Renal cortex interstitium (tissue), 11 donors: Measurements from ENCODE around the gene ZNF654. TPM values are rescaled to one million over a fixed set of nuclear protein-coding genes. Genes with fewer than 3 reads are reported as not detected.
"Not testable (repeated sequence)": the region's sequence is repeated elsewhere in the genome, so short reads cannot be mapped to it uniquely, and the experiment has no call there.

Experiments
- DNase-seq, 11 donors: peaks; one replicate each; pipeline ENCODE4 v3.0.0-alpha.2; 2013; ENCODE audit warnings: low read depth in 9 of 11, low spot score in 4 of 11; ENCODE audit errors: extremely low read depth in 1 of 11
- polyA plus RNA-seq, 3 donors: library from polyadenylated mRNA; unstranded; fragments of 120-200 nt; gene quantifications; one replicate each; pipeline ENCODE4 v1.2.1, GENCODE V29; 2013; ENCODE audit not compliant: insufficient read length in 3 of 3

The ZNF654 gene
- polyA plus RNA-seq, 3 donors = 19.4 to 25.1 (median 22.2) TPM

DNA sequence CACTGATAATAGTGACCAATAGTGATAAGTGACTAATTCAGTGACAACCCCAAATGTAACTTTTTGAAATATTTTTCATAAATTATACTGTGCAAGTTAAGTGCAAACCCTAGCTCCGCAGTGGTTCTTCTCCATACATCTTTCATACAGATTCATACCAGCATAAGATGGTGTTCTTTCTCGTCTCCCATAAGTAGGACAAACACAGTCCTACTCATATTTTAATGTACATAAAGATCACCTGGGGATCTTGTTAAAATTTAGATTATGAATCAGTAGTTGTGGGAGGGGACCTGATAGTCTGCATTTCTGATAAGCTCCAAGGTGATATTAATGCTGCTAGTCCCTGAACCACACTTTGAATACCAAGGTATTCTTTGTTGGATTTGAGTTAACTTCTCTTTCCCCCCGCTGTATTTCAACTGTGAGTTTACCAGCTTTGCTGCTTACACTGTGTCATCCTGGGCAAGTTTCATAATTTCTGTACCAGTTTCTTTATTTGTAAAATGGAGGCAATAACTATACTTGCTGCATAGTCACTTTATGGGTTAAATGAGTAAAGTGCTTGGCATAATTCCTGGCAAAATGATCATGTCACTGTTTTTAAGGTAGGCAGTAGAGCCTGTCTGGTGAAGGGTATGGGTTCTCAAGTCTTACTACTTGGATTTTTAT is 56.0 kb downstream of the ZNF654 start:
- DNase-seq = no peak

DNA sequence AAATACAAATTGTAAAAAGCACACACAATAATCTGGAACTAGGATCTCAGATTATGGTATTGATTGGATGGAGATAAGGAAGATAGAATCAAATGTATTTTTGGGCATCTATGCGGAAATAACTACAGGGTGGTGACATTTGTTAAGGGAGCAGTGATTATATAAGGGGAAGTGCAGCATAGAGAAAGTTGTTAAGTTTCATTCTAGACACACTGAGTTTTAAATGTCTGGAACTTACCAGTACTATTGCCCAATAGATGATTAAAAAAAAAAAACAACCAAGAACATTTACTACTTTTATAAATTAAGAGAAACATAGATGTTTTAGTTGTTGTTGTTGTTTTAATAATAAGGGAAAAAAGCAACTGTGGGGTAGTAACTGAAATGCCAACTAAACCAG is 58.6 kb downstream of the ZNF654 start:
- DNase-seq = no peak

DNA sequence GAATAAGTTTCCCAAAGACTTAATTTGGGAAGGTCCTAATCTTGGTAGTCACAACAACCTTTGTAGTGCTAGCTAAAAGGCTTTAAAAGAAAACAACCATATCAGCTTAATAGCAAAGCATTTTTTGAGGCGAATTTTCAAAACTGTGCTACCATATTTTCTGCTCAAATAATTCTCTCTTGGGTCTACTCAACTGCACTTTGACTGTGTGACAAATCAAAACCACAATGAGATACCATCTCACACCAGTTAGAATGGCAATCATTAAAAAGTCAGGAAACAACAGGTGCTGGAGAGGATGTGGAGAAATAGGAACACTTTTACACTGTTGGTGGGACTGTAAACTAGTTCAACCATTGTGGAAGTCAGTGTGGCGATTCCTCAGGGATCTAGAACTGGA is 59.5 kb downstream of the ZNF654 start:
- not testable (repeated sequence) for DNase-seq

DNA sequence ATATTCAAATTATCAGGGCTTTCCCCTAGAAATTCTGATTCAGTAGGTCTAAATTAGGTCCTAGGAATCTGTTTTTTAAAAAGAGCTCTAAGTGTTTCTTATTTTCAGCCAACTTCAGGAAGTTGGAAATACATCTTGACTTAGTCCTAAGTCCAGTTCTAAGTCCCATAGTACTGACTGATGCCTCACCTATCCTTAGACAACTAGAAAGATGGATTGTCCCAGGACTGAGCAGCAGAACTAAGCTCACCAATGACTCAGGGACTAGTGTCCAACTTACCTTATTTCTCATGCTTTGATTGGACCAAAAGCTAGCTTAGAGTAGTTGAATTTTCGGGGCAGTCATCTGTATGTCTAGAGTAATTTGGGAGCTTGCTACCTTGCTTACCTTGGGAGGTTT is 64.5 kb downstream of the ZNF654 start:
- DNase-seq = no peak

DNA sequence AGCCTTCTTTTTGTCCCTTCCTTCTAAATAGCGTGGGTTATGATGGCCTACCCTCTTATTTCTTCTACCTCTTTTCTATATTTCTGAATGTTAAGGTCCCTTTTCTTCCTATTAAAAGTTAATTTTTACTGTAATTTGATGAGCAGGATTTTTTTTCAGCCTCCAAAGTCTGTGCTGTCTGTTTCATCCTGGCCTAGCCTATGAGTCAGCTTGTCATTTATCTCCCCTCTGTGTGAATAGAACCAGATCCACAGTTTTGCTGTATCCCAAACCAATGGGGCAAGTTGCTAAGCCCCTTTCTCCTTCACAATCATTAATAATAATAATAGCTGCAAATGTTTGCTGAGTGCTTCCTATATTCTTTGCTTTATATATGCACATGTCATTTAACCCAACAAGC is 72.6 kb downstream of the ZNF654 start:
- no peak for DNase-seq

DNA sequence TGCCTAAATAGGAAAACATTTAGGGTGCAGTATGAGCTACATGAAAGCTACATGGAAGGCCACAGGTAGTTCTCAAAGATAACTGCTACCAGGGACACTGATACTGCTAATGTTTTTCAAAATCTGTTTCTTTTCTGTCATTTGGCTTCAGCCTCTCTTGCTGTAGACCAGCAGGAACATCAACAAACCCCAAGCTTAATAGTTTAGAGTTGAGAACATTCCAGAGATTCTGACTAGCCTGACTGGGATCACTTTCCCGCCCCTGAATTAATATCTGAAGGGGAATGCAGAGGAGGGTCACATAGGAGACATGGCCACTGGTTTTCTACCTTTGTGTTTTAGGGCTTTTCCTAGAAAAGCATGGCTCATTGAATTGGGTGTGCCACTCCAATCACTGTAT is 73.8 kb downstream of the ZNF654 start:
- no peak for DNase-seq

DNA sequence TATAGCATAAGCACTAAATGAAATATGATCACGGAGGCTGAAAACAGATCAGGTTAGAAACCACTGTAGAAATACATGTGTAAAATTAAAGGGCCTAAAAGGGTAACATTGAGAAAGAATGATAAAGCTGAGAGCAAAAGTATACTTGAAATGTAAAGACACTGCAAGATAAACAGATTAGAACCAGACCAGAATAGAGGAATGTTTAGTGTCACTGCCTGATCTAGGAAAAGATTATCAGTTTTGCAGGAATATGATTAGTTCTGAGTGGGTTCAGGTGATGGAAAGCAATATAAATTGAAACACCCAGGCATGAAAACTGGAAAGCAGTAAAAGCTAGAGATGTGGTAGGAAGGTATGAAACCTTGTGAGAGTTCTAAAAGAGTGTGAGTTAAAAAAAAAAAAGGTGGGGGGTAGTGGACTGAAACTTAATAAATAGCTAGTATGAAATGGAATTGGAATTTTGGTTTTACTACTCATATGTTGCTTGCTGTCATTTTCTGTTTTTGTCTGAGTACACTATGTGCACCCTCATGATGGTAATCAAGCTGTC is 74.7 kb downstream of the ZNF654 start:
- DNase-seq = no peak

DNA sequence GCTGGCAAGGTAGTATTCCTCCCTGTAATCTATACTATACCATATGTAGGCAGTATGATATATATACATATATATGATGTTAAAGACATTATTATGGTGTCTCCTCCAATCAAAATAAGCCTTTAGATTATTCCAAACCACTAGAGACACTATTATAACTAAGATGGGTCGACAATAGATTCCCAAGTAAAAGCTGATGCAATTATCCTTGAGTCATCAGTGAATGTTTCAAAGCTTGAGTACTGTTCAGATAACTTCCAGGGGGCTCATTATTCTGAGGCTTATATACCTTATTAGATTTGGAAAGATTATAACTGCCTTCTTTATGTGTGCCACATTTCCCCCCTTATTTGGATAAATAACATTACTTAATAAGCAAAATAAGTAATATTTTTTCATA is 78.8 kb downstream of the ZNF654 start:
- no peak for DNase-seq

DNA sequence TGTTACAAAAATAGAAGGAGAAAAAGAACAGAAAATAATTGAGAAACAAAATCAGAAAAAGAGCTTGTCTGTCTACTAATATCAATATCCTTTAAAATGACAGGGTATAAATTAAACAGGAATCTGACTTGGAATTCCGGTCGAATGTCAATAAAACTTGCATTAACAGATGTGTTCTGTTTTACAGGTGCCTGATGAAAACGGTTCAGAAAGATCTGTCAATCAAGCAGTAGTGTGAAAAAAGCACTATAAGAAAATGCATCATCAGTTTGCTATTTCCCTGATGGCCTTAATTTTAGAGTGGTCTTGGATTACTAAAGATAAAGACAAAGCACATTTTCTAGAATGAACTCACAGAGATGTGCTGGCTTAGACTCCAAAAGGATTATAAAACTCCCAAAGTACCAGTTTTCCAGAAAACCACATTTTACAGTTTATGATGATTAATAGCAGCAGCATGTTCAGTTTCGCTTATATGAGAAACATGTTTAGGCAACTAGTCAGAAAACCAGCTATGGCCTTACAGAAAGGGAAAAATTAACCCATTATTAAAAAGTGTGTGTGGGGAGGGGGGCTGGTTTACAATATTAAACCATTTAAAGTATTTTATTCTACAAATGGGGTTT is 82.5 kb downstream of the ZNF654 start:
- DNase-seq = no peak

DNA sequence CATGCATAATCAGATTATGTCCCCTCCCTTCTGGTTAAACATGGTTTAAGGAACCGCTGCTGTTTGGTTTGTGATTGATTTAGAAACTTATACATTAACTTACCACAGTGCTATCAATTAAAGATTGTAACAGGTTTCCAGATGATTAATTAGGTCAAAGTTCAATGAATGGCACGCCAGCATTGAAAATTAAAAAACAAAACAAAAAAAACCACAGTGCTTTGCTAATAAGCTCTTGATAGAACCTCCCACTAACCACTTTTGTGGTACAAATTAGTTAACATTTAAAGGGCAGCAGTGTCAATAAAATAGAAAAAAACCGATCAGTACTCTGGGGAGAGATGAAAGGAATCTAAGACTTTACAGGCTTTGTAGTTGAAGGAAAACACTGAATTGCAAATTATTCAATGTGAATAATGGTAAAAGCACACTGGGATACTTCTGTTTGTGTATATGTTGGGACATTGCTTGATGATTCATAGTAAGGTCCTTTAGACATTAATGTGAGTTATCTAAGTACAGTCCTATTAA is 83.1 kb downstream of the ZNF654 start:
- no peak for DNase-seq

DNA sequence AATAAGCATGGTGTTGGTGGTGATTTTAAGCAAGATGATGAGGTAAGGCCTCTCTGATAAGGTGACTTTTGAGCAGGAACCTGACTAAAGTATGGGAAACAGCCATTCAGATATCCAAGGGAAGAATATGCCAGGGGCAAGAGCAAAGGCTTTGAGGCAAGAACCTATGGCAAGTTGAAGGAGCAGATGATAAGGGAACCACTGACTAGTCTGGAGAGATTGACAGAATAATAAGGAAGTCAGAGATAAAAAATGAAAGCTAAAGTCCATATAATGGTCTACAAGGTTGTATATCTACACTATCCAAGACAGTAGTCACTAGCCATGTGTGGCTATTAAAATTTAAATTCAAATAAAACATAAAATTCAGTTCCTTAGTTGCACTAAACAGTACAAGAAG is 88.2 kb downstream of the ZNF654 start:
- DNase-seq = no peak

DNA sequence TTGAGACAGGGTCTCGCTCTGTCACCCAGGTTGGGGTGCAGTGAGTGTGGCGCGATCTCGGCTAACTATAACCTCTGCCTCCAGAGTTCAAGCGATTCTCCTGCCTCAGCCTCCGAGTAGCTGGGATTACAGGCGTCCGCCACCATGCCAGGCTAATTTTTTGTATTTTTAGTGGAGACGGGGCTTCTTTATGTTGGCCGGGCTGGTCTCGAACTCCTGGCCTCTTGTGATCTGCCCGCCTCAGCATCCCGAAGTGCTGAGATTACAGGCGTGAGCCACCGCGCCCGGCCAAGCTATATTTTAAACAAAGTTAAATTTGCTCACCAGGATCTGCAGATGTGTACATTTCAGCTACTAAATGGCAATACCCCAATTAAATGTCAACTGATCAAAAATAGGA is 89.6 kb downstream of the ZNF654 start:
- no peak for DNase-seq

DNA sequence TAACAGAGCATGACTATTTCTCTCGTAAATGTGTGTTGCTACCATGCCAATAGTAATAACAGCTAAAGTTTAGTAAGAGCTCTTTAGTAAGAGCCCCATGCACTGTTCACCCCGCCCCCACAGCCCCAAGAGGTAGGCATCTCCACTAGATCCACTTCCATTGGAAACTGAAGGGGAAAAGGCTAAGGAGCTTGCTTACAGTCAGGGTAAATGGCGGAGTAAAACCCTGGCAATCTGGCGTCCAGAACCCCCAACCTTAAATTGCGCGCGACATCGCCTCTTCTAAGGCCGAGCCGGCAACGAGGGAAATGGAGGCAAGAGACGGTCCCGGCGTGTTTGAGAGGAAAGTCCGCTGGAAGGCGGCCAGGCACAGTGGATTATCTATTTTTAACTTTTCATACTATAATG is 90.0 kb downstream of the ZNF654 start:
- DNase-seq = peak in 5 of 11 donors; percentile 6 to 38 (median 7)

DNA sequence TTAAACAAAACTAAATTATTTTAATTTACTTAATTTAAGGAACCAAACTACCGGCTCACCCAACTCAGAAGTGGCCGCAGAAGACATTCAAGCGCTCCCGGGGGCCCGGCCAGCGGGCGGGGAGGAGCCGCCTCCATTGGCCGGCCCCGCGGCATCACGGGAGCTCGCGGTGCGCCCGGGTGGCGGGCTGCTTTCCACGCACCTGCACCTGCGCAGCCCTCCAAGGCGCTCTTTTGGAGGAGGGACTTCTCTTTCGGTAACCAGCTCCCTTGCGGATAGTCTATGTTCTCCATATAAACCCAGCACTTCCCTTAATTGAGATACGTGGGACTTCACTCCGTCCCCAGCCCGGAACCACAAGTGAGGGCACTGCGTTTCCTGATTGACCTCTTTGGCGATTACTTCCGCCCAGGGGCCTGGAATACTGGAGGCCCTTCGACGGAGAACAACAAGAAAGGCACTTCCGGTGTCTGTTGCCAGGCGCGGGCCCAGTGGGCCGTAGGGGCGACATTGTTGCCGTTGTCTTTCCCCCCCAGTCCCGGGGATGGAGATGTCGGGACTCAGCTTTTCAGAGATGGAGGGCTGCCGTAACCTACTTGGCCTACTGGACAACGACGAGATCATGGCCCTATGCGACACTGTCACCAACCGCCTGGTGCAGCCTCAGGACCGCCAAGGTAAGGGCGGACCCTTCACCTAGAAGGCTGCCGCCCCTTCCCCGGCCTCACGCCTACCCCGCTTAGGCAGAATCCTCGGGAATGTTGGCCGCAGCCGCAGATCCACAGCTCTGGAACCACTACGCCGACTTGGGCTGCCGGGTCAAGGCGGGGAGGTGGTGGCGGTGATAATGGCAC is 90.7 kb downstream of the ZNF654 start, which contains the start of gene C3orf38:
Gene C3orf38 (plus strand): TSS at position 451 of the 854 bp plus-strand sequence. CDS start 94 bp downstream, at position 545.
- peak; percentile 76 to 91 (median 84) for DNase-seq

DNA sequence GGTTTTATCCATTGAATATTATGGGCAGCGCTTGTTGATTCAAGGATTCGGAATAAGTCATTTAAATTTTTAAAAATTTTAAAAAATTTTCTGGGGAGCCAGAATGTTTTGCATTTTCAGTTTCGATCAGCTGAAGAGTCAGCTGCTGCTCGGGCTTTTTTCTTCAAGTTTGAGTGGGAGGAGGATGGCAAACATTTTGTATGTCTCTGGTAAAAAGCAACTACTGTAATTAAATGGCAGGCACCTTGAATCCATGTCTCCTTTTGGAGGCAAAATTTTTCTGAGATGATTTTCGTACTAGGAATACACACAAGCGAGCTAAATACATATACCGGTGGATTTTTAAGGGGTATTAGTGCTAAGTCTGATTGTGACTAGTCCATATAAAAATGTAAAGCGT is 91.3 kb downstream of the ZNF654 start:
- peak in 4 of 11 donors; percentile 3 to 5 (median 4) for DNase-seq

DNA sequence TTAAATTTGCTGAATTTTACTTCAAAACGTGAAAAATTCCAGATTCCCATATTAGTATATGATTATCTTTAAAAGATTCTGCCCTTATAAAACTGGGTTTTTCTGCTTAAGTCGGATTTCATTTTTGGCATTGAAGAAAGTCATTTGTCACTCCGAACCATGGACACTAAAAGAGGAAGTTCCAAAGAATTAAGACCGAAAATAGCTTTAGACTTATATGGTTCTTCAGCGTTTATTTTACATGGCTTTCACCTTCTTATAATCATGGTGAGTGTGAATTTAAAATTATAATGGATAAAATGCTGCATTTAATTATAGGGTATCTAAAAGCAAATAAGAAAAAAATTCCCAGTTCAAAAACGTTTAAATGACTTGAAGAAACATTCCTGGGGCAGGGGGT is 91.8 kb downstream of the ZNF654 start:
- peak in 3 of 11 donors; percentile 0 to 4 (median 0) for DNase-seq

DNA sequence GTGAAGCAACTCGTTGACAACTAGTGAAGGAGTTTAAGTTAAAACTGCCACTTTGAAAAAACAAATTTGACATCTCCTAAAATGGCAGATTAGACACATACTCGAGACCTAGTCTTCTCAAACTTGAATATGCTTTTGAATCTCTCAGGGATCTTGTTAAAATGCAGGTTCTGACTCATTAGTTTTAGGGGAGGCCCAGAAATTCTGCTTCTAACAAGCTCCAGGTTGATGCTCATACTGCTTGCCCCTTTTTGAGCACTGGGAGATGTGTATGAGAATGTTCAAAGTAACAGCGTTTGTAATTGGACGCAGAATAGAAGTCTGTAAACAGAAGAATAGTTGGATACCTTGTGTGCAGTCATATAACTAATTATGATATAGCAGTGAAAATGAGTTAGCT is 92.3 kb downstream of the ZNF654 start:
- DNase-seq = no peak

DNA sequence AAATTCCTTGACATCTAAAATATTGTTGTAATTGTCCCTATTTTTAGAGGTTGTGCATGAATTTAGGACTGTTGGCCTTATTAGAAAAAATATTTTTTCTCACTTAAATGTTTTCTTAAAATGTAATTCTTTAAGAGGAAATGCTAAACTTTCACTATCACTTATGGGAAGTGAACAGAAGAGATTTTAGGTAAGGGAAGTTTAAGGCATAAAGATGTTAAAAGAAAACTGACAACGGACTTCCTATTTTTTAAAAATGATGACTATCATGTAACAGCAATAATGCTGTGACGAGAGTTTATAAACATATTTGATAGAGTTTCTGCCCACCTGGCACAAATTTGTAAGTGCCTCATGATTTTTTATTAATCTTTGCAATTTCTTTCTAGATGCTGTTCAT is 93.8 kb downstream of the ZNF654 start:
- no peak for DNase-seq

DNA sequence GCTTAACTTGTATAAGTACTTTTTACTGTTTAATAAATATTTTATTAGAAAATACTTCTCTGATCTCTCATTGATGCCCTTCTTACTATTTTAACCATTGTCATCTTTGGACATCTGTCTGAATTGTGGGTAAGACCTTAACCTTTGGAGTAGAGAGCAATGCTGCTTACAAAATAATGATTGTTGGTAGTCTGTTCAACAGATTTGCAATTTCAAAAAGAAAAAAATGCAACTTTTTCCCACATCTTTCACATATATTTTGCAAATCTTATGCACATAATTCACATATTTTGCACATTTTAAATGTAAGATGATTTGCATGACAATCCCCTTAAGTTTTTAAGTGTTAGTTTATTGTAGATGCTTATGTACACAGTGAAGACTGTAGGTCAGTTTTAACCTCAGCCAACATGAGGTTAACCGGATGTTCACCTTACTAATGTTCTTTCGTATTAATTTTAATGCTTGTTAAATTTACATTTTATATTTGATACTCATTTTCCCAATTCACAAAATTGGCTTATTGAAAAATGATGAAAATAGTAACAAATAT is 107.4 kb downstream of the ZNF654 start:
- no peak for DNase-seq
